IMR-90 (cell line): ENCODE measurements around the gene EEF1B2. TPM values are rescaled to one million over a fixed set of nuclear protein-coding genes. Genes with fewer than 3 reads are reported as not detected.
"Not testable (repeated sequence)": the region's sequence is repeated elsewhere in the genome, so short reads cannot be mapped to it uniquely, and the experiment has no call there.

Source experiments
- ATAC-seq: fragments of 200-7000 bp; cut with Tn5 transposase; 2 replicates; pipeline ENCODE4 v1.9.1; 2020; ENCODE audit warnings: low read depth, mild to moderate bottlenecking, moderate library complexity
- BruUV-seq: library from RNA; stranded (reverse); fragments of 400-500 nt; replicated peaks from 2 replicates; lab custom pipeline; 2021; lab: Mats Ljungman, UMichigan
- CTCF ChIA-PET: fragments of 300-600 bp; formaldehyde crosslinking; extraction: SDS; loops from one replicate; lab custom pipeline; 2021; ENCODE audit warnings: antibody characterized with exemption; lab: Yijun Ruan, JAX
- POLR2A ChIA-PET: fragments of 300-600 bp; sonication (Branson Sonifier 250); formaldehyde crosslinking; loops from one replicate; lab custom pipeline; 2022; ENCODE audit warnings: antibody characterized with exemption; ENCODE audit not compliant: unreplicated experiment; lab: Charles Lee
- DNase-seq: peaks from one replicate; pipeline ENCODE4 v3.0.0; 2013
- H2AFZ ChIP-seq: replicated peaks from 2 replicates; pipeline ENCODE3; 2013; ENCODE audit warnings: low read length, mild to moderate bottlenecking; ENCODE audit not compliant: poor library complexity
- H2AK5ac ChIP-seq: 2 replicates; pipeline ENCODE4 v1.6.1; 2013; ENCODE audit warnings: low read depth, low read length, inconsistent platforms
- H2AK9ac ChIP-seq: replicated peaks from 2 replicates; pipeline ENCODE3; 2013; ENCODE audit warnings: mild to moderate bottlenecking, low read depth, low read length, moderate library complexity; ENCODE audit not compliant: poor library complexity
- H2BK120ac ChIP-seq: 2 replicates; pipeline ENCODE4 v1.6.1; 2013; ENCODE audit warnings: low read depth, low read length, inconsistent platforms
- H2BK15ac ChIP-seq: 3 replicates; pipeline ENCODE4 v1.6.1; 2013; ENCODE audit warnings: low read depth, low read length, inconsistent platforms
- H2BK20ac ChIP-seq: 2 replicates; pipeline ENCODE4 v1.6.1; 2013; ENCODE audit warnings: low read depth, mild to moderate bottlenecking, inconsistent platforms, low read length, moderate library complexity
- H2BK5ac ChIP-seq: 2 replicates; pipeline ENCODE4 v1.6.1; 2013; ENCODE audit warnings: mild to moderate bottlenecking, low read depth, low read length, inconsistent platforms; ENCODE audit not compliant: poor library complexity, severe bottlenecking
- H3K14ac ChIP-seq: replicated peaks from 2 replicates; pipeline ENCODE4 v1.6.1; 2013; ENCODE audit warnings: low read depth, low read length, inconsistent platforms
- H3K18ac ChIP-seq: 2 replicates; pipeline ENCODE4 v1.6.1; 2013; ENCODE audit warnings: low read depth, low read length, control low read depth
- H3K23ac ChIP-seq: 2 replicates; pipeline ENCODE4 v1.6.1; 2013; ENCODE audit warnings: low read depth, low read length, inconsistent platforms
- H3K27ac ChIP-seq: 2 replicates; pipeline ENCODE4 v1.5.1; 2013; ENCODE audit warnings: mild to moderate bottlenecking, control low read depth, low read length; ENCODE audit not compliant: insufficient read depth
- H3K27me3 ChIP-seq: 2 replicates; pipeline ENCODE4 v1.6.1; 2013; ENCODE audit warnings: low read length; ENCODE audit not compliant: control insufficient read depth, insufficient read depth
- H3K36me3 ChIP-seq: 2 replicates; pipeline ENCODE4 v1.6.1; 2013; ENCODE audit warnings: low read length, mixed read lengths; ENCODE audit not compliant: control insufficient read depth, insufficient read depth
- H3K4ac ChIP-seq: 2 replicates; pipeline ENCODE4 v1.6.1; 2013; ENCODE audit warnings: low read depth, low read length, inconsistent platforms
- H3K4me1 ChIP-seq: 2 replicates; pipeline ENCODE4 v1.6.1; 2013; ENCODE audit warnings: low read length, mixed read lengths; ENCODE audit not compliant: control insufficient read depth, insufficient read depth
- H3K4me2 ChIP-seq: 2 replicates; pipeline ENCODE4 v1.6.1; 2013; ENCODE audit warnings: low read depth, mild to moderate bottlenecking, control low read depth, low read length, moderate library complexity
- H3K4me3 ChIP-seq: 2 replicates; pipeline ENCODE4 v1.5.1; 2013; ENCODE audit warnings: low read depth, mild to moderate bottlenecking, control low read depth, low read length, moderate library complexity; ENCODE audit not compliant: insufficient read depth
- H3K56ac ChIP-seq: 2 replicates; pipeline ENCODE4 v1.6.1; 2013; ENCODE audit warnings: low read length, inconsistent platforms; ENCODE audit not compliant: insufficient read depth; ENCODE audit errors: extremely low read depth
- H3K79me1 ChIP-seq, 2 experiments: 2 replicates each; pipeline ENCODE4 v1.6.1; 2013; ENCODE audit warnings: low read length in 2 of 2, inconsistent platforms in 1 of 2, low read depth in 1 of 2
- H3K9ac ChIP-seq: 2 replicates; pipeline ENCODE4 v1.6.1; 2013; ENCODE audit warnings: low read depth, low read length, control low read depth
- H3K9me1 ChIP-seq: 2 replicates; pipeline ENCODE4 v1.6.1; 2013; ENCODE audit warnings: low read length, inconsistent platforms; ENCODE audit not compliant: insufficient read depth
- H3K9me3 ChIP-seq: 2 replicates; pipeline ENCODE4 v1.6.1; 2013; ENCODE audit warnings: low read length; ENCODE audit not compliant: control insufficient read depth, insufficient read depth
- H4K20me1 ChIP-seq: 2 replicates; pipeline ENCODE4 v1.6.1; 2013; ENCODE audit warnings: low read length, inconsistent platforms; ENCODE audit not compliant: insufficient read depth
- H4K5ac ChIP-seq: 2 replicates; pipeline ENCODE4 v1.6.1; 2013; ENCODE audit warnings: mild to moderate bottlenecking, low read depth, low read length, control low read depth
- H4K8ac ChIP-seq, 2 experiments: 2 replicates each; pipeline ENCODE4 v1.6.1; 2013; ENCODE audit warnings: low read depth in 2 of 2, low read length in 2 of 2, control low read depth in 1 of 2, inconsistent platforms in 1 of 2
- H4K91ac ChIP-seq: 2 replicates; pipeline ENCODE4 v1.6.1; 2013; ENCODE audit warnings: low read depth, low read length, inconsistent platforms; ENCODE audit not compliant: insufficient read depth
- CTCF ChIP-seq: conservative IDR thresholded peaks from 2 replicates; pipeline ENCODE4 v1.5.1; 2012; ENCODE audit warnings: mild to moderate bottlenecking, low read depth, low read length, improper control_type of control experiment
- USF2 ChIP-seq: fragments of 150-350 bp; IDR thresholded peaks from 2 replicates; pipeline ENCODE4 v1.6.1; 2017; ENCODE audit warnings: mild to moderate bottlenecking, antibody characterized with exemption, low read length, low read depth
- WGBS, 2 experiments: methylation state at CpG; one replicate each; pipeline versions ENCODE4 v1.1.5 to v1.1.7; 2013; ENCODE audit warnings: missing lambda C conversion rate in 2 of 2; ENCODE audit not compliant: insufficient read length in 1 of 2; ENCODE audit errors: extremely low coverage in 2 of 2; 5-methylcytosine and 5-hydroxymethylcytosine counted together
- dilution Hi-C: fragments of 300-500 bp; cut with HindIII; formaldehyde crosslinking; loops from one replicate; pipeline ENCODE4 v1.14.3; 2018; ENCODE audit warnings: low sequenced_read_pairs; ENCODE audit not compliant: unreplicated experiment
- in situ Hi-C: fragments of 300-500 bp; cut with MboI; formaldehyde crosslinking; loops from 3 replicates; pipeline ENCODE4 v1.14.3; 2019; ENCODE audit warnings: low sequenced_read_pairs, inconsistent platforms, mixed read lengths
- intact Hi-C: fragments of 100-400 bp; cut with micrococcal nuclease; formaldehyde crosslinking; loops from 2 replicates; pipeline ENCODE4 v1.10.0; 2022
- polyA plus RNA-seq, 3 experiments: library from polyadenylated mRNA; depleted of rRNA; stranded (reverse); fragments of >200 nt; gene quantifications; 2 replicates each; pipeline ENCODE4 v1.2.3, GENCODE V29; 2012; ENCODE audit warnings: low replicate concordance in 1 of 3
- total RNA-seq: library from RNA; depleted of rRNA; stranded (reverse); fragments of >200 nt; gene quantifications from 2 replicates; pipeline ENCODE4 v1.2.3, GENCODE V29; 2012

EEF1B2 gene
- total and polyA plus RNA-seq, 2 of the 4 experiments (the other 2 are of a cell fraction), result 574 to 751 TPM

- intact Hi-C loops (no loop called here), in situ Hi-C loops (no loop called here), dilution Hi-C loops (no loop called here)
- ATAC-seq (no peak), DNase-seq (no peak)
- Histone ChIP-seq H3K36me3 (peaks cover 2% of the 10 kb centered on the region; the same call in 1 of the 2 replicates), H3K79me1 (peaks cover 6 to 33% of the 10 kb centered on the region in 2 experiments; a peak in 3 of 4 replicates), H3K4ac (no peak overlapping the region), H4K20me1 (peaks cover 12% of the 10 kb centered on the region), H3K56ac (no peak overlapping the region), H2AK9ac (no peak overlapping the region), H2AFZ (no peak overlapping the region), H3K9me3 (no peaks in the 10 kb centered on the region), H2BK20ac (no peak overlapping the region), H3K27ac (no peak overlapping the region), H3K9me1 (no peaks in the 10 kb centered on the region), H2AK5ac (no peak overlapping the region), H3K4me3 (no peak overlapping the region), H4K8ac (no peak overlapping the region), H3K4me1 (no peaks in the 10 kb centered on the region), H3K27me3 (no peaks in the 10 kb centered on the region), H4K5ac (no peak overlapping the region), H2BK5ac (no peak overlapping the region), H3K14ac (no peak overlapping the region), H2BK15ac (no peak overlapping the region), H3K9ac (no peak overlapping the region), H3K4me2 (no peak overlapping the region), H3K23ac (no peak overlapping the region), H4K91ac (no peak overlapping the region), H2BK120ac (no peak overlapping the region), H3K18ac (no peak overlapping the region)
- peak; percentile 12; the same call in 1 of the 2 replicates for TF ChIP-seq CTCF
- no peak for TF ChIP-seq USF2
- no CpG with 5 or more reads among the region's 3 CpGs for WGBS, 2 experiments
- no TSS peak for BruUV-seq
- ChIA-PET CTCF (interaction anchor here (0.8 to 1.1 kb wide), 2 partner anchors 13 to 17 kb away, joined by 3 to 6 read pairs; no protein-coding TSS in a partner anchor), POLR2A (no interaction called here)
These were observed 5.5 kb upstream of the EEF1B2 start for GRCh38 chr2:206154197-206154596.

- CTCF ChIA-PET, H3K18ac ChIP-seq, intact Hi-C loops, H2BK20ac ChIP-seq, H3K56ac ChIP-seq, H2BK120ac ChIP-seq, H3K4me3 ChIP-seq, H2AFZ ChIP-seq, H4K5ac ChIP-seq, dilution Hi-C loops, H2AK5ac ChIP-seq, H2BK5ac ChIP-seq, H3K9me3 ChIP-seq, H3K14ac ChIP-seq, H3K4me2 ChIP-seq, H3K9ac ChIP-seq, H3K23ac ChIP-seq, H2BK15ac ChIP-seq, H3K27ac ChIP-seq, POLR2A ChIA-PET, H3K4me1 ChIP-seq, H4K8ac ChIP-seq, H3K9me1 ChIP-seq, H3K4ac ChIP-seq, DNase-seq, H2AK9ac ChIP-seq, BruUV-seq, H3K27me3 ChIP-seq, ATAC-seq, H4K91ac ChIP-seq, in situ Hi-C loops: not testable (repeated sequence)
- H3K79me1 ChIP-seq, result peaks cover 14 to 46% of the 10 kb centered on the region in 2 experiments; a peak in 3 of 4 replicates
- H4K20me1 ChIP-seq, result peaks cover 12% of the 10 kb centered on the region
- H3K36me3 ChIP-seq, result peaks cover 12% of the 10 kb centered on the region
- WGBS, 2 experiments, result no CpG with 5 or more reads among the region's 11 CpGs
These were observed 2.7 kb upstream of the EEF1B2 start for GRCh38 chr2:206157014-206157413.
